Measurements from ENCODE around the gene NCL. TPM values are rescaled to one million over a fixed set of nuclear protein-coding genes. Genes with fewer than 3 reads are reported as not detected.

The NCL gene
- polyA plus RNA-seq: 100 to 1,000 TPM; 201 to 328 (median 224) TPM

DNA sequence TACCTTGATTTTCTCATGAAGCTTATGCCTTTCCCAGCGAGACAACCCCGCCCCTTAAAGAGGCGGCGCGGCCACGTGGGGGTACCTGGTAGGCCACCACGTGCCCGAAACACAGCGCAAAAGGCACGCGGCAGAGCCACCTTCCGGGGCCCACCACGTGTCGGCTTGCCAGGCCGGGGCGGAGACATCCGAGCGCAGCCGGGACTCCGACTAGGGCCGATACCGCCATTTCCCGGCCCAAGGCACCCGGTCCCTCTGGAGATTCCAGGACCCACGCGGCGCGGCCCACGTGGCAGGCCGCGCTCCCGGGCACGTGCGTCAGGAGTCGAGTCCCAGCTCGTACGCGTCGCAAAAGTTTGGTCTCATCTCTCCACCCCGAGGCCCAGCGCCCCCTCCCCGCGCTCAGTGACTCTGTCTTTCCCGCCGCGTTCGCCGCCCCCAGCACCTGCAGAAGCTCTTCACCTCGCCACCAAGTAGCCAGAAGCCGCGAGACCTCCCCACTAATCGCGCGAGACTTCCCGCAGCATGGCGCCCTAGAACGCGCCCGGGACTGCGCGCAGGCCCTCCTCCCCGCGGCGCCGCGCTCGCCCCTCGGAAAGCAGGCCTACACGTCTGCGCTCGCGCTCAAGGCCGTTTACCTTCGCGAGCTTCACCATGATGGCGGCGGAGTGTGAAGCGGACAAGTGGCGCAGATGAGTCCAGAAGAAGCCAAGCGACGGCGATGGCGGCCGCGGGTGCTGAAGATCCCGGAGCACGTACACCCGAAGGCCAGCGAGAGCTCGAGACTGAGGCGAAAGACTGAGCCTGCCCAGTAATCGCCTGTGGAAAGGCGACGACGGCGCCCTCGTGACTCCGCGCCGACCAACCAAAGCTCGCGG is at the start of gene NCL:
Gene NCL, minus strand, starts transcription at position 787 of the 878 bp plus-strand sequence. Its CDS starts 131 bp downstream, at position 656.
- 0 to 1% (median 1%) methylated on average over 102 of the region's 102 CpGs for WGBS, 3 donors

DNA sequence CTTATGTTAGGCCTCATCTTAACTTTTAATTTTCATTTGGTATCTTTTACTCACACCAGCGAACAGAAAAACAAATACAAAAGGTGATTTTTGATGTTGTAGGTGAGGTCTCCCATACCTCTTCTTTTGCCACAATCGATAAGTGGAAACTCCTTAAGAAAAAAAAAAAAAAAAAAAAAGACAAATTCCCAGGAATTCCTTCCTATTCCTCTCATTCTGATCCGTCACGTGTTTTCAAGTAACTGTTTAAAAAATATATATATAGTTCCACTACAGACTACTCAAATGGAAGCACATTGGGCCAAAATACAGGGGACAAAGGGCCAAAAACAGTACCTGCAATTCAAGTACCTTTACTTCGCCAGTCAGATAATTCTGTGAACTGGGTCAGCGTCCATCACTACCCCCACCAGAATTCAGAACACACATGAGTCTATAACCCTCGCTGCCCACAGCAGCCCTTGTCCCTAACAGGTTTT is 49.5 kb upstream of the NCL start:
- WGBS, 3 donors: 10 to 18% (median 16%) methylated on average over 7 of the region's 7 CpGs
- no peak overlapping the region for H3K27ac ChIP-seq (ENCODE audit: low read depth, low read length)

More for the DNA sequence above, at the start of gene NCL:
- peak within 1 kb of the TSS; percentile 40 for H3K27ac ChIP-seq (ENCODE audit: low read depth, low read length)

- H3K27ac ChIP-seq (ENCODE audit: low read depth, low read length): no peak overlapping the region
- 54 to 86% (median 77%) methylated on average over 5 of the region's 5 CpGs for WGBS, 3 donors
These were observed 47.9 kb upstream of the NCL start for GRCh38 chr2:231512222-231512621.

DNA sequence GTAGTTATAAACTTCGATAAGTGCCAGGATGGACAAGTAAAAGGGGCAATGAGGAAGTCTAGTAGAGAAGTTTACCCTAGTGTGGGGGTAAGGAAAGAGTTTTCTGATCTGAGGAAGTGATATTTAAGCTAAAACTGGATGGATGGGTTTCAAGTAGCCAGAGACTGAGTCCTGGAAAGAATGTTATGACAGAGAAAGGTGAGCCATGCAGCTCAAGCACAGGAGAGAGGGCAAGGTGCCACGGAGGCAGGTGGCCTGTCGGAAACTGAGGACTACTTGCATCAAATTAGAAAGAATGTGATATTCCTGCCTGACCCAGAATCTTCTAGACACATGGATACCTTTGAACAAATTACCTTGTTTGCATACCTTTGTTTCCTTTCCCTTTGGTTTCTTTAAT is 39.5 kb upstream of the NCL start:
- H3K27ac ChIP-seq (ENCODE audit: low read depth, low read length): no peak overlapping the region
- WGBS, 3 donors: 80 to 94% (median 86%) methylated on average over 3 of the region's 3 CpGs

GRCh38 chr2:231502596-231502995 is 38.3 kb upstream of the NCL start:
- no peak overlapping the region for H3K27ac ChIP-seq (ENCODE audit: low read depth, low read length)

DNA sequence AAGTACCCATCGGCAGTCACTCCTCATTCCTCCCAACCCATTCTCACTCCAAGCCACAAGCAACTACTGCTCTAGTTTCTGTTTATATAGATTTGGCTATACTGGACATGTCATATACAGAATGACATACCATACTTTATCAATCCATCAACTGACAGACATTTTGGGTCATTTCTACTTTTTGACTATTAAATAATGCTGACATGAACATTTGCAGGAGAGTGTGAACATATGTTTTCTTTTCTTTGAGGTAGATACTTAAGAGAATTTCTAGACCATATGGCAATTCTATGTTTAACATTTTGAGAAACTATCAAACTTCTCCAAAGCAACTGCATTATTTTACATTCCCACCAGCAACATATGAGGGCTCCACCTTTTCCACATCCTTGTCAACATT is 33.4 kb upstream of the NCL start:
- H3K27ac ChIP-seq (ENCODE audit: low read depth, low read length): no peak overlapping the region
- 94 to 100% (median 97%) methylated on average over 1 of the region's 1 CpG for WGBS, 3 donors

DNA sequence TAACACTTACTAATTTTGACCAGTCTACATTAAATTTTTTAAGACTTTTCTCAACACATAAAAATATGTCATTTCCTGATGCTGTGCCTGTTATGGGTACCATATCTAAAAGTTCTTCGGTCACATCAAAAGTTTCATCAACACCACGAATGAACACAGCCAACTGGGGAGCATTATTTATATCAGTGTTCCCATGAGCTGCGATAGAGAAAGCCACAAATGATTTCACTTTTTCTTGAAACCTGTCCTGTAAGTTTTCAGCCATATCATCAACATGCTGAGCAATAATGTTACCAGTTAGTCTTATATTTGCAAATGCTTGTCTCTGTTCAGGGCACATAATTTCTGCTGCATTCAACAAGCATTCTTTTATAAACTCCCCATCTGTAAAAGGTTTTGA is 30.4 kb upstream of the NCL start:
- H3K27ac ChIP-seq (ENCODE audit: low read depth, low read length): no peak overlapping the region
- WGBS, 3 donors: 67 to 86% (median 79%) methylated on average over 3 of the region's 3 CpGs

GRCh38 chr2:231490801-231491200 is 26.5 kb upstream of the NCL start:
- no peak overlapping the region for H3K27ac ChIP-seq (ENCODE audit: low read depth, low read length)
- WGBS, 3 donors: 88 to 92% (median 90%) methylated on average over 7 of the region's 7 CpGs

DNA sequence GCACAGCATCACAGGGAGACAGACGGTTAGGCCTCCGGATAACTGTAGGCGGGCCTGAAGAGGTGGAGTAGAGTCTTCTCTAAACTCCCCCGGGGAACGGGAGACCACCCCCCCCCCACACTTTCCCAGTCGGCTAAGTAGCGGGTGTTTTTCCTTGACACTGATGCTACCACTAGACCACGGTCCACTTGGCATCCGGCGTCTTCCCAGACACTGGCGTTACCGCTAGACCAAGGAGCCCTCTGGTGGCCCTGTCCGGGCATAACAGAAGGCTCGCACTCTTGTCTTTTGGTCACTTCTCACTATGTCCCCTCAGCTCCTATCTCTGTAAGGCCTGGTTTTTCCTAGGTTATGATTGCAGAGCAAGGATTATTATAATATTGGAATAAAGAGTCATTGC is 25.7 kb upstream of the NCL start:
- H3K27ac ChIP-seq (ENCODE audit: low read depth, low read length): no peak overlapping the region
- WGBS, 3 donors: 83 to 93% (median 88%) methylated on average over 13 to 14 of the region's 14 CpGs

GRCh38 chr2:231488331-231488730 is 24.0 kb upstream of the NCL start:
- WGBS, 3 donors: 75 to 90% (median 77%) methylated on average over 5 of the region's 5 CpGs
- no peak overlapping the region for H3K27ac ChIP-seq (ENCODE audit: low read depth, low read length)

GRCh38 chr2:231486851-231487596 is 22.7 kb upstream of the NCL start:
- WGBS, 3 donors: 91 to 92% (median 92%) methylated on average over 6 of the region's 6 CpGs
- no peak overlapping the region for H3K27ac ChIP-seq (ENCODE audit: low read depth, low read length)

GRCh38 chr2:231483398-231484329 is 19.4 kb upstream of the NCL start:
- WGBS, 3 donors: 36 to 65% (median 37%) methylated on average over 47 to 65 of the region's 65 CpGs
- peak overlapping the region; percentile 43 for H3K27ac ChIP-seq (ENCODE audit: low read depth, low read length)

DNA sequence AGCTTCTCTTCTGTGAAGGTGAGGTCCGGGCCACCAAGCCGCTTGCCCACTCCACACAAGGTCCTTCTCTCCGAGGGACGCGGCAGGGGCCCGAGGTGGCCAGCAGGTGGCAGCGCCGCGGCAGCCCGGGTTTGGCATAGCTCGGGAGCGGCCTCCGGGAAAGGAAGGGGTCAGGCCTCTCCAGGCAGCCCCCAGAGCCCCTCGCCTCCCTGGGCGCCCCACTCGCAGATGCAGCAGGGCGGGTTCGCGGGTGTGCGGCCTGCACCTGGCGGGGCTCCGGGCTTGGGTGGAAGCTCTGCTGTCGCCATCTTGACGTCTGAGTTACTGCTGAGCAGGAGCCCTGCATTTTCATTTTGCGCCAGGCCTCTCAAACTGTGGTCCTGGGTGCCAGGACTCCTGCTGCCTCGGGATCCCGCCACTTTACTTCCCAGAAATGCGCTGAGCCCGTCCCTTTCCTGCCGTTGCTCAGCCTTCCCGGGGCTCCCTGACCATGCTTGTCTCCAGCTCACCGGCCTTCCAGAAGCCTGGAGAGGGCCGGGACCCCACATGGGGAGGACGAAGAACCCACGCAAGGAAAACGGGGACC is 18.6 kb upstream of the NCL start:
- 11 to 22% (median 12%) methylated on average over 33 to 36 of the region's 36 CpGs for WGBS, 3 donors
- no peak overlapping the region for H3K27ac ChIP-seq (ENCODE audit: low read depth, low read length)

DNA sequence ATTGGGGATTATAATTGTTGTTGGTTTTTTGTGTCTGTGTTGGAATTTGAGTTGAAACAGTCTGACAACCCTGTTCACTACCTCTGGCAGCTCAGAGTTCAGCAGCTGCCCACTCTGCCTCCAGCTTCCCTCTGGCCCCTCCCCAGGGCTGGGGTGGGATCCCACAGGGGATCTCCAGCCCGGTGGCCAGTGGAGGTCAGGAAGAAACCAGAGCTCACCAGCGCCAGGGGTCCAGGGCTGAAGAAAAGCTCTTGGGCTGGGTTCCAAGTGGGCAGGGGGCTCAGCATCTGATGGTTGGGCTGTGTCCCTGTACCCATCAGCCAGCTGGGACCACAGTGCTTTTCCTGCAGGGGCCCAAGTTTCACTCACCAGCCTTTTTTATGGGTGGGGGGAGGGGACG is 16.5 kb upstream of the NCL start:
- H3K27ac ChIP-seq (ENCODE audit: low read depth, low read length): no peak overlapping the region
- WGBS, 3 donors: 53 to 76% (median 70%) methylated on average over 3 of the region's 3 CpGs

DNA sequence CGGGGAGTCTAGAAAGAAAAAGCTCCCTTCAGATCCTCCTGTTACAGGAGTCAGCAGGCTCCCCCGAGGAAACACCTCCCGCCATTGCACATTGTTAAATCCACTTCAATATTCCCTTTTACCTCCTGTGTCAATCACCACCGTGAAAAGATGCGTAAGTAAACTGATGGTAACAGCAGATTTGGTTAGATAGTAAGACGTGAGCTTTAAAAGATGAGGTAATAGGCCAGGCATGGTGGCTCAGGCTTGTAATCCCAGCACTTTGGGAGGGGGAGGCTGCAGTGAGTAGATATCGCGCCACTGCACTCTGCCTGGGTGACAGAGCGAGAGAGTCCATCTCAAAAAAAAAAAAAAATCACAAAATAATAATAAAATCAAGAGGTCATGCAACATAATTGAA is 15.2 kb upstream of the NCL start:
- WGBS, 3 donors: 86 to 91% (median 86%) methylated on average over 9 of the region's 9 CpGs
- H3K27ac ChIP-seq (ENCODE audit: low read depth, low read length): no peak overlapping the region

GRCh38 chr2:231476920-231477319 is 12.6 kb upstream of the NCL start:
- WGBS, 3 donors: 80 to 83% (median 81%) methylated on average over 3 of the region's 3 CpGs
- no peak overlapping the region for H3K27ac ChIP-seq (ENCODE audit: low read depth, low read length)

- no peak overlapping the region for H3K27ac ChIP-seq (ENCODE audit: low read depth, low read length)
- WGBS, 3 donors: 63 to 69% (median 68%) methylated on average over 3 of the region's 3 CpGs
These were observed 11.7 kb upstream of the NCL start for GRCh38 chr2:231475965-231476364.

GRCh38 chr2:231472816-231473215 is 8.5 kb upstream of the NCL start:
- WGBS, 3 donors: 85 to 100% (median 91%) methylated on average over 3 of the region's 3 CpGs
- no peak overlapping the region for H3K27ac ChIP-seq (ENCODE audit: low read depth, low read length)
